ENCODE results near the gene WDR19.
"Not testable (repeated sequence)": the region's sequence is repeated elsewhere in the genome, so short reads cannot be mapped to it uniquely, and the experiment has no call there.

The WDR19 gene

GRCh38 chr4:39233114-39233513, 50.8 kb downstream of the WDR19 start:
- no peak for DNase-seq (ENCODE audit: low read depth)

GRCh38 chr4:39233783-39234182, 51.5 kb downstream of the WDR19 start:
- DNase-seq (ENCODE audit: low read depth): no peak

- DNase-seq (ENCODE audit: low read depth): no peak
Observed at GRCh38 chr4:39235021-39235420, 52.7 kb downstream of the WDR19 start.

- no peak for DNase-seq (ENCODE audit: low read depth)
Observed at GRCh38 chr4:39235696-39236095, 53.4 kb downstream of the WDR19 start.

GRCh38 chr4:39237179-39237578, 54.9 kb downstream of the WDR19 start:
- no peak for DNase-seq (ENCODE audit: low read depth)

GRCh38 chr4:39243462-39243861, 61.1 kb downstream of the WDR19 start:
- DNase-seq (ENCODE audit: low read depth): no peak

- DNase-seq (ENCODE audit: low read depth): no peak
Observed at GRCh38 chr4:39255266-39255665, 72.9 kb downstream of the WDR19 start.

- no peak for DNase-seq (ENCODE audit: low read depth)
Observed at GRCh38 chr4:39255871-39256270, 73.5 kb downstream of the WDR19 start.

- DNase-seq (ENCODE audit: low read depth): no peak
Observed at GRCh38 chr4:39256436-39256835, 74.1 kb downstream of the WDR19 start.

GRCh38 chr4:39259571-39260330, 77.4 kb downstream of the WDR19 start:
- DNase-seq (ENCODE audit: low read depth): no peak

- DNase-seq (ENCODE audit: low read depth): no peak
Observed at GRCh38 chr4:39263895-39264294, 81.6 kb downstream of the WDR19 start.

GRCh38 chr4:39274503-39274902, 92.2 kb downstream of the WDR19 start:
- DNase-seq (ENCODE audit: low read depth): no peak

GRCh38 chr4:39277661-39278060, 95.3 kb downstream of the WDR19 start:
- not testable (repeated sequence) for DNase-seq (ENCODE audit: low read depth)

GRCh38 chr4:39278476-39278875, 96.1 kb downstream of the WDR19 start:
- no peak for DNase-seq (ENCODE audit: low read depth)

GRCh38 chr4:39279416-39279815, 97.1 kb downstream of the WDR19 start:
- DNase-seq (ENCODE audit: low read depth): no peak

- DNase-seq (ENCODE audit: low read depth): no peak
Observed at GRCh38 chr4:39280770-39281169, 98.4 kb downstream of the WDR19 start.

GRCh38 chr4:39285111-39285795, 102.9 kb downstream of the WDR19 start:
- DNase-seq (ENCODE audit: low read depth): no peak

- no peak for DNase-seq (ENCODE audit: low read depth)
Observed at GRCh38 chr4:39285853-39286252, 103.5 kb downstream of the WDR19 start.

- DNase-seq (ENCODE audit: low read depth): no peak
Observed at GRCh38 chr4:39286263-39286662, 103.9 kb downstream of the WDR19 start.

- no peak for DNase-seq (ENCODE audit: low read depth)
Observed at GRCh38 chr4:39287223-39287622, 104.9 kb downstream of the WDR19 start.

- no peak for DNase-seq (ENCODE audit: low read depth)
Observed at GRCh38 chr4:39291686-39292085, 109.4 kb downstream of the WDR19 start.

- not testable (repeated sequence) for DNase-seq (ENCODE audit: low read depth)
Observed at GRCh38 chr4:39292433-39292832, 110.1 kb downstream of the WDR19 start.

GRCh38 chr4:39295784-39296183, 113.5 kb downstream of the WDR19 start:
- no peak for DNase-seq (ENCODE audit: low read depth)

- DNase-seq (ENCODE audit: low read depth): no peak
Observed at GRCh38 chr4:39302901-39303300, 120.6 kb downstream of the WDR19 start.

Data from stimulated activated CD8-positive, alpha-beta memory T cell treated with anti-CD3 and anti-CD28 coated beads, Interleukin-7, amount 100 ng/mL, for 24 hours (primary cell).